GM13977 (cell line): ENCODE measurements around the gene TENT4B.

ENCODE experiments used
- DNase-seq: peaks from one replicate; pipeline ENCODE4 v3.0.0; 2012; ENCODE audit warnings: low spot score
- CTCF ChIP-seq: IDR thresholded peaks from 2 replicates; pipeline ENCODE4 v1.5.1; 2012; ENCODE audit warnings: mild to moderate bottlenecking, control low read depth; ENCODE audit not compliant: insufficient read depth; ENCODE audit errors: extremely low read depth, missing control alignments
- in situ Hi-C: fragments of 300-500 bp; cut with MboI; formaldehyde crosslinking; loops from one replicate; pipeline ENCODE4 v1.12.0; 2022; ENCODE audit warnings: low sequenced_read_pairs, low pct_unique_long_range_greater_than_20kb, mixed read lengths, inconsistent platforms; ENCODE audit not compliant: unreplicated experiment

The TENT4B gene

GRCh38 chr16:50245417-50246298 lies 92.6 kb downstream of the TENT4B start:
- DNase-seq = peak; percentile 96
- in situ Hi-C loops = no loop called here
- TF ChIP-seq CTCF = peak; percentile 60

DNA sequence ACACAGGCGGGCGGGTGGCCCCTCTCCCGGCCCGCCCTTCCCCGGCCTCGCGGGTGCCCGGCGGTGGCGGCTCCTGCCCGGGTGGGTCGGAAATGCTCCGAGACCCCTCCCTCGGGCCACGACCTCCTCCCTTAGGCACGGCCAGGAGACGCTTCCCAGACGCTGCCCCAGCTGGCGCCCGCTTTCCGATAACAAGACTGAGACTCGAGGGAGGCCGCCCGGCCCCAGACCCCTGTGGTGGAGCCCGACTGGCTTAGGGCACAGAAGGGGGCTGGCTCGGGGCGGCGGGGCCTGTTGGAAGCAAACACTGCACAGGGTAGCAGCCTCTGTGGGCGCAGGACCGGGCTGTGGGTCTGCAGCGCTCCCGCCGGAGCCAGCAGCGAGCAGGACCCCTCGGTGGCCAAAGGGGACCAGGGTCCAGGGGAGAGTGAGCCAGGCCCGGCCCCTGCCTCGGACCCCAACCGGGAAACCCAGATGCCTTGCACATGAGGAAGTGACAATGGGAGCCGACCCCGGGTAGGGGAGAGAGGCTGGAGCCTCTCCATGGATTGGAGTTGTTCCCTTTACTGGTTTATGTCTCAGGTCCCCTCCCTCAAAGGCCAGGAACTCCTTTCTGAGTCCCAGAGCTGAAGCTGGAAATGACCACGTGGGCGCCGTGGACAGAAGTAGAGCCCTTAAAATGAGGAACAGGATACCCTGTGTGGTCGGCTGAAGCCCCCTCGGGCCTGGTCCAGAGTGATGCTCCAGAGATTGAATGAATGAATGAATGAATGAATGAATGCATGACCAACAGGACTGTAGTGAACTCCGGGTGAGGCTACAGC lies 93.4 kb downstream of the TENT4B start:
- in situ Hi-C loops = no loop called here
- peak; percentile 55 for DNase-seq
- TF ChIP-seq CTCF = no peak

GRCh38 chr16:50247123-50247905 lies 94.2 kb downstream of the TENT4B start:
- no peak for TF ChIP-seq CTCF
- in situ Hi-C loops = no loop called here
- no peak for DNase-seq

DNA sequence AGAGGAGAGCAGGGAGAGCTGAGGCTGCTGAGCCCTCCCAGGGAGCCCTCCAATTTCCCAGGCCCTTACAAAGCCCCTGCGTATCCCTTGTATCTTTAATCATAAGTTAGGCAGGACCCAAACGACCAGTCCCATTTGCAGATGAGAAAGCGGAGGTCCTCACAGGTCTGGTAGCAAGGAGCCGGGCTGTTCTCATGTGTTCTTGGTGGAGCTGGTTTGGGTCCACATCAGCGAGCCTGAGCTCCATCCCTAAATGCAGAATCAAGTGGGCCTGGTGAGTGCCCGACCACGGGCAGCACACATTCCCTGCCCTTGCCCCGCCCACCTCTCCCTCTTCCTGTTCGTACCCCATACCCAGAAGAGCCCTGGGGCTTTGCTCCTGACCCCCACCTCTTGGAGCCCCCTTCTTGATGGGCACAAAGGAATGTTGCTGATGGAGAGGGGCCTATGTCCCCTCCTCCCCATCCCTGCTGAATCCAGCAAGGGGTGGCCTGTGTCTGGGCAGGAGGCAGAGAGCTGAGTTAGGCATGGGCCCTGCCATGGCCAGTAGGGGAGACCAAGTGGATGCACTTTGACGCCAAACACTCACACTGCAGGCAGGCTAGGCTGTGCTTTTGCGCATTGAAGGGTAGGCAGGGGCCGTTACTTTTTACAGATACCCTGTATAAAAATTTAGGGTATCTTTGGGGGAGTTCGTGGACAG lies 95.0 kb downstream of the TENT4B start:
- in situ Hi-C loops = no loop called here
- TF ChIP-seq CTCF = no peak
- no peak for DNase-seq

GRCh38 chr16:50248845-50249244 lies 95.7 kb downstream of the TENT4B start:
- TF ChIP-seq CTCF = no peak
- in situ Hi-C loops = no loop called here
- no peak for DNase-seq
